ENCODE data around the gene ZFHX2. TPM values are rescaled to one million over a fixed set of nuclear protein-coding genes. Genes with fewer than 3 reads are reported as not detected.

ZFHX2 gene
- total and polyA plus RNA-seq, 2 of the 13 experiments (the other 11 are each of a cell fraction or from before 2014, with no cell fraction given), result 0.17 to 0.44 TPM

- TF ChIP-seq ARID3A (IDR thresholded peaks at IDR 0.05; ENCODE audit: low read depth, low read length) (peak; percentile 80), ZNF720 (CRISPR knock-in tag; IDR thresholded peaks at IDR 0.05) (no peak), HOXA9 (CRISPR knock-in tag; IDR thresholded peaks at IDR 0.05; ENCODE audit: borderline replicate concordance) (no peak), EEA1 (CRISPR knock-in tag; IDR thresholded peaks at IDR 0.05; ENCODE audit: borderline replicate concordance) (no peak), ETV6 (CRISPR knock-in tag; conservative IDR thresholded peaks at IDR 0.05) (0 out of 2 replicates have a peak, but pooled peaks have one; percentile 4), ZFP90 (CRISPR knock-in tag; IDR thresholded peaks at IDR 0.05; ENCODE audit: borderline replicate concordance) (0 out of 2 replicates have a peak, but pooled peaks have one; percentile 26), ZFP1 (CRISPR knock-in tag; IDR thresholded peaks at IDR 0.05) (no peak; the same call in 1 of the 2 replicates), SOX13 (IDR thresholded peaks at IDR 0.05) (no peak), SOX13 (CRISPR knock-in tag; conservative IDR thresholded peaks at IDR 0.05 in 1 of 2, IDR thresholded peaks at IDR 0.05 in 1 of 2) (peak; percentile 39 to 74; a peak in 2 of 4 replicates), ZNF3 (CRISPR knock-in tag; IDR thresholded peaks at IDR 0.05) (0 out of 2 replicates have a peak, but pooled peaks have one; percentile 36), KAT8 (CRISPR knock-in tag; IDR thresholded peaks at IDR 0.05) (no peak), ZNF354B (CRISPR knock-in tag; IDR thresholded peaks at IDR 0.05) (no peak), MAFF (IDR thresholded peaks at IDR 0.05; ENCODE audit: low read depth, low read length) (0 out of 2 replicates have a peak, but pooled peaks have one; percentile 23), ZBTB39 (CRISPR knock-in tag; IDR thresholded peaks at IDR 0.05) (no peak), NCOR1 (IDR thresholded peaks at IDR 0.05; ENCODE audit: borderline replicate concordance, low read length) (no peak; the same call in 1 of the 2 replicates)
- TF ChIP-seq, protein P1, sequence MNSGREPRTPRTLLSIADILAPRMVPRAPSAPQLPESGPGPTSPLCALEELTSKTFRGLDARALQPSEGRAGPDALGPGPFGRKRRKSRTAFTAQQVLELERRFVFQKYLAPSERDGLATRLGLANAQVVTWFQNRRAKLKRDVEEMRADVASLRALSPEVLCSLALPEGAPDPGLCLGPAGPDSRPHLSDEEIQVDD (CRISPR knock-in tag; IDR thresholded peaks at IDR 0.05; ENCODE audit: borderline replicate concordance), result no peak
- TF ChIP-seq, protein P2, sequence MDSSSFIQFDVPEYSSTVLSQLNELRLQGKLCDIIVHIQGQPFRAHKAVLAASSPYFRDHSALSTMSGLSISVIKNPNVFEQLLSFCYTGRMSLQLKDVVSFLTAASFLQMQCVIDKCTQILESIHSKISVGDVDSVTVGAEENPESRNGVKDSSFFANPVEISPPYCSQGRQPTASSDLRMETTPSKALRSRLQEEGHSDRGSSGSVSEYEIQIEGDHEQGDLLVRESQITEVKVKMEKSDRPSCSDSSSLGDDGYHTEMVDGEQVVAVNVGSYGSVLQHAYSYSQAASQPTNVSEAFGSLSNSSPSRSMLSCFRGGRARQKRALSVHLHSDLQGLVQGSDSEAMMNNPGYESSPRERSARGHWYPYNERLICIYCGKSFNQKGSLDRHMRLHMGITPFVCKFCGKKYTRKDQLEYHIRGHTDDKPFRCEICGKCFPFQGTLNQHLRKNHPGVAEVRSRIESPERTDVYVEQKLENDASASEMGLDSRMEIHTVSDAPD (CRISPR knock-in tag; IDR thresholded peaks at IDR 0.05), result no peak
- TF ChIP-seq, protein P3, sequence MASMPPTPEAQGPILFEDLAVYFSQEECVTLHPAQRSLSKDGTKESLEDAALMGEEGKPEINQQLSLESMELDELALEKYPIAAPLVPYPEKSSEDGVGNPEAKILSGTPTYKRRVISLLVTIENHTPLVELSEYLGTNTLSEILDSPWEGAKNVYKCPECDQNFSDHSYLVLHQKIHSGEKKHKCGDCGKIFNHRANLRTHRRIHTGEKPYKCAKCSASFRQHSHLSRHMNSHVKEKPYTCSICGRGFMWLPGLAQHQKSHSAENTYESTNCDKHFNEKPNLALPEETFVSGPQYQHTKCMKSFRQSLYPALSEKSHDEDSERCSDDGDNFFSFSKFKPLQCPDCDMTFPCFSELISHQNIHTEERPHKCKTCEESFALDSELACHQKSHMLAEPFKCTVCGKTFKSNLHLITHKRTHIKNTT (CRISPR knock-in tag; IDR thresholded peaks at IDR 0.05), result no peak
- TF ChIP-seq, protein P4, sequence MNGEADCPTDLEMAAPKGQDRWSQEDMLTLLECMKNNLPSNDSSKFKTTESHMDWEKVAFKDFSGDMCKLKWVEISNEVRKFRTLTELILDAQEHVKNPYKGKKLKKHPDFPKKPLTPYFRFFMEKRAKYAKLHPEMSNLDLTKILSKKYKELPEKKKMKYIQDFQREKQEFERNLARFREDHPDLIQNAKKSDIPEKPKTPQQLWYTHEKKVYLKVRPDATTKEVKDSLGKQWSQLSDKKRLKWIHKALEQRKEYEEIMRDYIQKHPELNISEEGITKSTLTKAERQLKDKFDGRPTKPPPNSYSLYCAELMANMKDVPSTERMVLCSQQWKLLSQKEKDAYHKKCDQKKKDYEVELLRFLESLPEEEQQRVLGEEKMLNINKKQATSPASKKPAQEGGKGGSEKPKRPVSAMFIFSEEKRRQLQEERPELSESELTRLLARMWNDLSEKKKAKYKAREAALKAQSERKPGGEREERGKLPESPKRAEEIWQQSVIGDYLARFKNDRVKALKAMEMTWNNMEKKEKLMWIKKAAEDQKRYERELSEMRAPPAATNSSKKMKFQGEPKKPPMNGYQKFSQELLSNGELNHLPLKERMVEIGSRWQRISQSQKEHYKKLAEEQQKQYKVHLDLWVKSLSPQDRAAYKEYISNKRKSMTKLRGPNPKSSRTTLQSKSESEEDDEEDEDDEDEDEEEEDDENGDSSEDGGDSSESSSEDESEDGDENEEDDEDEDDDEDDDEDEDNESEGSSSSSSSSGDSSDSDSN (CRISPR knock-in tag; IDR thresholded peaks at IDR 0.05), result no peak
These were observed 58.8 kb downstream of the ZFHX2 start (continued) for GRCh38 chr14:23492618-23493272.

Data from HepG2 (cell line).